ENCODE measurements around the gene DDHD1.

GRCh38 chr14:53106768-53107167, 46.4 kb downstream of the DDHD1 start:
- no peak for TF ChIP-seq POLR2A (IDR thresholded peaks at IDR 0.05; ENCODE audit: low read length)
- TF ChIP-seq GATA1 (IDR thresholded peaks at IDR 0.05; ENCODE audit: low read depth, low read length): no peak
